Vagina (tissue), 2 donors: ENCODE measurements around the gene DNAH1.

ENCODE experiments used
- POLR2AphosphoS5 ChIP-seq, 2 donors: sonication (generic); formaldehyde crosslinking; IDR thresholded peaks; one replicate each; pipeline ENCODE4 v1.9.0; 2017; ENCODE audit warnings: antibody characterized with exemption in 2 of 2, mild to moderate bottlenecking in 2 of 2, low read depth in 1 of 2; ENCODE audit not compliant: insufficient read depth in 1 of 2
- TF ChIP-seq, protein P1 (sequence below), 3 experiments: fragments of 450-650 bp in 2 of 3; fragments of 200-600 bp in 1 of 3; sonication (generic) in 1 of 3; IDR thresholded peaks; one replicate each; pipeline ENCODE4 v1.5.1; 2017 to 2019; ENCODE audit warnings: antibody characterized with exemption in 3 of 3, mild to moderate bottlenecking in 2 of 3, moderate library complexity in 2 of 3

DNA sequence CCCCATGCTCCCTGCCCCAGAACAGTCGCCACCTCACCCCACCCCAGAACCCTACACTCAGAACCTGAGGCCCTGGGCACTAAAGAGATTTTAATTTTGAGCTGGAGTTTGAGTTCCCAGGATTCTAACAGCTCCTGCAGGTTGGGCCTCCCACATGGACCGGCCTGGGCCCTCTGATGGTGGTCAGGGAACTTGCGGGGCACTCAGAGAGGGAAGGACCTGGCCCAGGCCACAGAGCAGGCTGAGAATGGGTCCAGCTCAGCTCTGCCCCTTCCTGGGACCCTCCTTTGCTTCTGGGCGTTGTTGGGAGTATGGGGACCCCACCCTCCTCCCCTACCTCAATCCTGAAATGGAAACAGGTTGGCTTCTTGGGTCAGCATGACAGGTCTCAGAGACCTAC is 129.9 kb downstream of the DNAH1 start:
- TF ChIP-seq, protein P1, sequence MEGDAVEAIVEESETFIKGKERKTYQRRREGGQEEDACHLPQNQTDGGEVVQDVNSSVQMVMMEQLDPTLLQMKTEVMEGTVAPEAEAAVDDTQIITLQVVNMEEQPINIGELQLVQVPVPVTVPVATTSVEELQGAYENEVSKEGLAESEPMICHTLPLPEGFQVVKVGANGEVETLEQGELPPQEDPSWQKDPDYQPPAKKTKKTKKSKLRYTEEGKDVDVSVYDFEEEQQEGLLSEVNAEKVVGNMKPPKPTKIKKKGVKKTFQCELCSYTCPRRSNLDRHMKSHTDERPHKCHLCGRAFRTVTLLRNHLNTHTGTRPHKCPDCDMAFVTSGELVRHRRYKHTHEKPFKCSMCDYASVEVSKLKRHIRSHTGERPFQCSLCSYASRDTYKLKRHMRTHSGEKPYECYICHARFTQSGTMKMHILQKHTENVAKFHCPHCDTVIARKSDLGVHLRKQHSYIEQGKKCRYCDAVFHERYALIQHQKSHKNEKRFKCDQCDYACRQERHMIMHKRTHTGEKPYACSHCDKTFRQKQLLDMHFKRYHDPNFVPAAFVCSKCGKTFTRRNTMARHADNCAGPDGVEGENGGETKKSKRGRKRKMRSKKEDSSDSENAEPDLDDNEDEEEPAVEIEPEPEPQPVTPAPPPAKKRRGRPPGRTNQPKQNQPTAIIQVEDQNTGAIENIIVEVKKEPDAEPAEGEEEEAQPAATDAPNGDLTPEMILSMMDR (IDR thresholded peaks at IDR 0.05), result no peak
- TF ChIP-seq POLR2AphosphoS5 (IDR thresholded peaks at IDR 0.05; ENCODE audit: insufficient read depth in 1 of 2, low read depth in 1 of 2), result no peak
